NCI-H2171 treated with DMSO at 0.1 percent for 48 hours (cell line): Measurements from ENCODE around the gene RAD52.

Experiments
- DNase-seq: peaks from one replicate; lab custom pipeline; 2025; lab: John Stamatoyannopoulos, UW

RAD52 gene

DNA sequence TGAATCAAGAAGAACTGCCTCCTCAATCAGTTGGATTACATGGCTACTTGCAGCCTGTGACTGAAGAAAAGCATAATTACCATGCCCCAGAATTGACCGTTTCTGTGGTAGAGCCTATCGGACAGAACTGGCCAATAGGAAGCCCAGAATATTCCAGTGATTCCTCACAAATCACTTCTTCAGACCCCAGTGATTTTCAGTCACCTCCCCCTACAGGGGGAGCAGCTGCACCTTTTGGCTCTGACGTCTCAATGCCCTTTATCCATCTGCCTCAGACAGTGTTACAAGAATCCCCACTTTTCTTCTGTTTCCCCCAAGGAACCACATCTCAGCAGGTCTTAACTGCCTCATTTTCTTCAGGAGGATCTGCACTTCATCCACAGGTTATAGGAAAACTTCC lies 80.8 kb downstream of the RAD52 start:
- peak; percentile 38 for DNase-seq

DNA sequence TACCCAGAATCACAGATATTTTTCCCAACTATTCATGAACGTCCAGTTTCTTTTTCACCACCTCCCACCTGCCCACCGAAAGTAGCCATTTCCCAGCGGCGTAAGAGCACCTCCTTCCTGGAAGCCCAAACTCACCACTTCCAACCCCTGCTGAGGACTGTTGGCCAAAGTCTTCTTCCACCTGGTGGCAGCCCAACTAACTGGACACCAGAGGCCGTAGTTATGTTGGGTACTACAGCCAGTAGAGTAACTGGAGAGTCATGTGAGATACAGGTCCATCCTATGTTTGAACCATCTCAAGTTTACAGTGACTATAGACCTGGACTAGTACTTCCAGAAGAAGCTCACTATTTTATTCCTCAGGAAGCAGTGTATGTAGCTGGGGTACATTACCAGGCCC lies 81.6 kb downstream of the RAD52 start:
- DNase-seq: no peak

DNA sequence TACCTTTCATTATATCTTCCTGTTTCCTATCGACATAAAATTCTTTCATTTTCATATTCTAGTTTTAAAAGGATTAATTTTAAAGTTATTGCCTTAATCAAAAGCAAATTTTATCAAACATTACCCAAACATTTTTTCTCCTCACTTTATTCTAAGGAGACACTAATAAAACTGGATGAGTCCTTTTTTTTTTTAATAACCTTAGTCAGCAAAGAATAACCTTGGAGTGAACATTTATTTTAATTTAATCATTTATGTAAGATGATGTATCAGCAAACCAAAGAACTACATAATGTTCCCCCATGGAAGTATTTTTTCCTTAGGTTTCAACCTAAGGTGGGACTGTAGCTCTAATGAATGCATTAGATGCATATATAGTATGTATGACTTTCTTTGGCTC lies 83.9 kb downstream of the RAD52 start:
- DNase-seq: no peak

DNA sequence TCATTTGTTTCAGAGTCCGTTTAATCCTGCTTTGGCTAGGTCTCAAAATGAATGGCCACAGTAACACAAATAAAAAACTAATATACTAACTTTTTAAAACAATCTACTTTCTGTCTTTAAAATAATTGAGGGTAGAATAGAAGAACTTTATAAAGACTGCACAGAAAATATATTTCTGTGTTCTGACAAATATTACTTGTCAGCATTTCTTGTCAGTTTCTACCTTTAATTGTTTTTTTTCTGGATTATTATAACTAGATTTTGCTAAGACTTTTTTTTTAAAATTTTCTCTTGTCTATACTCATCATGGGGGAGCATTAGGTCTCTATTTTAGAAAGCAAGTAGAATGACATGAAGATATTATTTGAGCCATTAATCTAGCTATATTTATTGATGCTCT lies 86.2 kb downstream of the RAD52 start:
- DNase-seq: no peak

DNA sequence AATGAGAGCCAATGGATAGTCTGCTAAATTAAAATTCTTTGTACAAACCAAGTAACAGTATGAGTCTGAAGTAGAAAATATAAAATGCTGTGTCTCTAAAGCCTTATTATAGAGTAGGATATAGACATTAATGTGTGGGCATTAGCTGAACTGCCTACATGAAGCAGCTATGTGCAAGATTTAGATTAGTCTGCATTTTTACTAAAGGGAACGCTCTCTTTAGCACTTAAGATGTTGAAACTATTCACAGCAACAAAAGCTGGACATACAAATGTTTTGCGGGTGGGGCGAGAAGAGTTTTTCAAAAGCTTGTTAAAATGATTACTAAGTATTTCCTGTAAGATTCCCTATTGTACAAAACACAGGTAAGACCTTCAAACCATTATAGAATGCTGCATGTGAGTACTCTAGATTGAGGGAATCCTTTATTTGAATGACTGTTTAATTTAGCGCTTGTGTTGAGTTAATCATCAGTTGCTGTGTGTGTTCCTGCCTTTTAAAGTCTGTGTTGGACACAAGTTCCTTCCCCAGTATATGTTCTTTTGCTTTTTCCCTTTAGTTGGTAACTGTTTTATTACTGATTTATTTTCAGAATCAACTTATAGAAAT lies 87.1 kb downstream of the RAD52 start:
- DNase-seq: no peak
